ENCODE data around the gene UBE2Q2.

Gene UBE2Q2

GRCh38 chr15:75926931-75927330 is 83.7 kb downstream of the UBE2Q2 start:
- DNase-seq (ENCODE audit: low spot score), result no peak

- DNase-seq (ENCODE audit: low spot score), result no peak
Observed at GRCh38 chr15:75927601-75928000, 84.4 kb downstream of the UBE2Q2 start.

GRCh38 chr15:75928680-75929608 is 85.7 kb downstream of the UBE2Q2 start:
- peak; percentile 16 for DNase-seq (ENCODE audit: low spot score)

- DNase-seq (ENCODE audit: low spot score), result no peak
Observed at GRCh38 chr15:75929799-75930565, 86.7 kb downstream of the UBE2Q2 start.

- DNase-seq (ENCODE audit: low spot score), result no peak
Observed at GRCh38 chr15:75930866-75931265, 87.6 kb downstream of the UBE2Q2 start.

GRCh38 chr15:75942464-75942863 is 99.2 kb downstream of the UBE2Q2 start:
- DNase-seq (ENCODE audit: low spot score), result no peak

GRCh38 chr15:75943246-75943645 is 100.0 kb downstream of the UBE2Q2 start:
- no peak for DNase-seq (ENCODE audit: low spot score)

- DNase-seq (ENCODE audit: low spot score), result no peak
Observed at GRCh38 chr15:75943713-75944215, 100.5 kb downstream of the UBE2Q2 start.

GRCh38 chr15:75945953-75946352 is 102.7 kb downstream of the UBE2Q2 start:
- DNase-seq (ENCODE audit: low spot score), result no peak

- peak; percentile 71 for DNase-seq (ENCODE audit: low spot score)
Observed at GRCh38 chr15:75947092-75947491, 103.8 kb downstream of the UBE2Q2 start.

- DNase-seq (ENCODE audit: low spot score), result no peak
Observed at GRCh38 chr15:75948761-75949296, 105.6 kb downstream of the UBE2Q2 start.
